ENCODE results near the gene ZNF124. TPM values are rescaled to one million over a fixed set of nuclear protein-coding genes. Genes with fewer than 3 reads are reported as not detected.
"Not testable (repeated sequence)": the region's sequence is repeated elsewhere in the genome, so short reads cannot be mapped to it uniquely, and the experiment has no call there.

The ZNF124 gene
- total RNA-seq, 1 donor from 2014 or later: 46.4 TPM

GRCh38 chr1:247172996-247173395 is 1.2 kb upstream of the ZNF124 start:
- no peak for DNase-seq (ENCODE audit: low spot score)

- not testable (repeated sequence) for DNase-seq (ENCODE audit: low spot score)
These were observed 377 bp downstream of the ZNF124 start for GRCh38 chr1:247171443-247171842.

- DNase-seq (ENCODE audit: low spot score): no peak
These were observed 6.1 kb downstream of the ZNF124 start for GRCh38 chr1:247165674-247166073.

- DNase-seq (ENCODE audit: low spot score): no peak
These were observed 7.1 kb downstream of the ZNF124 start for GRCh38 chr1:247164694-247165093.

GRCh38 chr1:247156787-247157232 is 15.0 kb downstream of the ZNF124 start:
- no peak for DNase-seq (ENCODE audit: low spot score)

- DNase-seq (ENCODE audit: low spot score): no peak
These were observed 24.0 kb downstream of the ZNF124 start for GRCh38 chr1:247147781-247148180.

- not testable (repeated sequence) for DNase-seq (ENCODE audit: low spot score)
These were observed 24.7 kb downstream of the ZNF124 start for GRCh38 chr1:247147120-247147519.

- no peak for DNase-seq (ENCODE audit: low spot score)
These were observed 25.1 kb downstream of the ZNF124 start for GRCh38 chr1:247146671-247147070.

GRCh38 chr1:247145279-247145678 is 26.5 kb downstream of the ZNF124 start:
- no peak for DNase-seq (ENCODE audit: low spot score)

- not testable (repeated sequence) for DNase-seq (ENCODE audit: low spot score)
These were observed 32.3 kb downstream of the ZNF124 start for GRCh38 chr1:247139557-247139956.

GRCh38 chr1:247131236-247131635 is 40.6 kb downstream of the ZNF124 start:
- no peak for DNase-seq (ENCODE audit: low spot score)

- DNase-seq (ENCODE audit: low spot score): not testable (repeated sequence)
These were observed 44.1 kb downstream of the ZNF124 start for GRCh38 chr1:247127519-247128282.

GRCh38 chr1:247126601-247127000 is 45.2 kb downstream of the ZNF124 start:
- not testable (repeated sequence) for DNase-seq (ENCODE audit: low spot score)

- DNase-seq (ENCODE audit: low spot score): not testable (repeated sequence)
These were observed 45.7 kb downstream of the ZNF124 start for GRCh38 chr1:247126166-247126565.

- DNase-seq (ENCODE audit: low spot score): no peak
These were observed 50.4 kb downstream of the ZNF124 start for GRCh38 chr1:247121382-247121781.

- not testable (repeated sequence) for DNase-seq (ENCODE audit: low spot score)
These were observed 51.5 kb downstream of the ZNF124 start for GRCh38 chr1:247120408-247120668.

GRCh38 chr1:247119600-247120407 is 52.0 kb downstream of the ZNF124 start:
- no peak for DNase-seq (ENCODE audit: low spot score)

GRCh38 chr1:247118946-247119446 is 52.8 kb downstream of the ZNF124 start:
- DNase-seq (ENCODE audit: low spot score): no peak

GRCh38 chr1:247115545-247115944 is 56.3 kb downstream of the ZNF124 start:
- no peak for DNase-seq (ENCODE audit: low spot score)

- DNase-seq (ENCODE audit: low spot score): no peak
These were observed 56.7 kb downstream of the ZNF124 start for GRCh38 chr1:247115141-247115510.

- DNase-seq (ENCODE audit: low spot score): no peak
These were observed 57.3 kb downstream of the ZNF124 start for GRCh38 chr1:247114351-247115140.

- DNase-seq (ENCODE audit: low spot score): no peak
These were observed 58.0 kb downstream of the ZNF124 start for GRCh38 chr1:247113733-247114271.

Measured in ureter (tissue), 1 donor.